Central memory CD4-positive, alpha-beta T cell (primary cell): ENCODE data around the gene TMEM120B.
"Not testable (repeated sequence)": the region's sequence is repeated elsewhere in the genome, so short reads cannot be mapped to it uniquely, and the experiment has no call there.

Source experiments
- DNase-seq: peaks from one replicate; pipeline ENCODE4 v3.0.0; 2022

Gene TMEM120B

DNA sequence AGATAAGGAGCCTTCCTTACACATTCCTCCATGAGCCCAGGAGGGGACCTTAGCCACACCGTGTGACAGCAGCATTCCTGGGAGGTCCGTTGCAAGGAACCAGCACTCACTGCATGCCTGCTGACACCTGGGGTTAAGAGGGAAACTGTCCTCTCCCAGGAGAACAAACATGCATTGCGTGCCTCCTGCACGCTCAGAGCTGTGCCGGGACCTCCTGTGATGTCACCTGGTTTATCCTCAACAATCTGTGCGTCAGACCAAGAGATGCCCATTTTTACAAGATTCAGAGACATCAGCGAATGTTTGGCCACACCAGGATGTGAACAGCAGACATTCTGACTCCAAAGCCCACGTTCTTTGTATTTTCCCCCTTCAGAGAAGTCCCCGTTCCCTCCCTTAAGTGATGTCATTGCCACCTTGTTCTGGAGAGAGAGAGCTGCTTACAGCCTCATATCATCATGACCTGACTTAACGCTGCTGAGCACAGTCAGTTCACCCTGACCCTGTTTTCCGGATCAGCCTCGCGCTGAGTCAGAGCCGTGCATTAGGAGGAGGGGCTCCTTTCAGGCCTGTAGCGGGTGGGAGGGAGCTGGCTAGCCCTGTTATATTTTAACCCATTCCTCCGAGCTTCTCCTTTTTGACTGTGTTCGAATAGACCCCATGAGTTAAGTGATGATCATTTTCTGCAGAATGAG lies 36.2 kb downstream of the TMEM120B start:
- peak; percentile 6 for DNase-seq

- DNase-seq: no peak
Observed at GRCh38 chr12:121749267-121749666, 36.7 kb downstream of the TMEM120B start.

- DNase-seq: no peak
Observed at GRCh38 chr12:121750507-121750955, 38.0 kb downstream of the TMEM120B start.

- DNase-seq: no peak
Observed at GRCh38 chr12:121751034-121751433, 38.5 kb downstream of the TMEM120B start.

- DNase-seq: no peak
Observed at GRCh38 chr12:121751749-121752351, 39.3 kb downstream of the TMEM120B start.

GRCh38 chr12:121753844-121754264 lies 41.3 kb downstream of the TMEM120B start:
- no peak for DNase-seq

- DNase-seq: no peak
Observed at GRCh38 chr12:121754836-121755235, 42.3 kb downstream of the TMEM120B start.

- no peak for DNase-seq
Observed at GRCh38 chr12:121755591-121755990, 43.0 kb downstream of the TMEM120B start.

- DNase-seq: not testable (repeated sequence)
Observed at GRCh38 chr12:121758536-121758935, 46.0 kb downstream of the TMEM120B start.

GRCh38 chr12:121762269-121762668 lies 49.7 kb downstream of the TMEM120B start:
- DNase-seq: no peak

DNA sequence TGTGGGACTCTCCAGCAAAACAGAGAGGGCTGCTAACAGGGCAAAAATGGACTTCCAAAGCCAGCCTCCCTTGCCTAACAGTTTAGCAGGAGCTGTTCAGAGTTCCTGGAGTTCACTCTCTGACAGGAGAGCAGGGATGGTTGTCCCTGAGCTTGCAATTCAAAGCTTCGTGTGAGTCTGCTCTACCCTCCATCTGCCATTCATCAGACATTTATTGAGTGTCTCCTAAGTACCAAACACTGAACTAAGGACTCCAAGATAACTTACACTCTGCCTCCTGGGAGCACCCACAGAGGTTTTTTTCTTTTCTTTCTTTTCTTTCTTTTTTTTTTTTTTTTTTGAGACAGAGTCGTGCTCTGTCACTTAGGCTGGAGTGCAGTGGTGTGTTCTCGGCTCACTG lies 52.3 kb downstream of the TMEM120B start:
- DNase-seq: no peak

GRCh38 chr12:121765573-121765972 lies 53.0 kb downstream of the TMEM120B start:
- no peak for DNase-seq

- no peak for DNase-seq
Observed at GRCh38 chr12:121766290-121767039, 53.9 kb downstream of the TMEM120B start.

DNA sequence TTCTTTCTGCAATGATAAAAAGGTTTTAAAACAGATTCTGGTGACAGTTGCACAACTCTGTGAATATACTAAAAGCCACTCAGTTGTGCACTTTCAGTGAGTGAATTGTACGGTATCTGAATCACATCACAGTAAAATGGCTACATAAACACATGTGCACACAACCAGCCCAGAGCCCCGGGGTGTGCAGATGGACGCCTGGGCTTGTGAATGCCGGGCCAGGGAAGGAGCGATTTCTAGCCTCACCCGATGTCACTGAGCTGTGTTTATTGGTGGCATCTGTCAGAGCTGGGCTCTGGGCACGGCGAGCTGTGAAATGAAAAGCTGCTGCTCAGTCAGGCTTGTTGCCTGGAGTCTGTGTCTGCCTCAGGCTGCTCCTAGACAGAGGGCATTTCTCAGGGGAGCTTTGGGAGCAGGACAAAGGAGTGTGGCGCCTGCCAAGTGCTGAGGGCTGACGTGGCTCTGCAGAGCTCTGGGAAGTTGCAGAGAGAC lies 55.0 kb downstream of the TMEM120B start:
- DNase-seq: no peak

GRCh38 chr12:121769297-121769830 lies 56.8 kb downstream of the TMEM120B start:
- no peak for DNase-seq

DNA sequence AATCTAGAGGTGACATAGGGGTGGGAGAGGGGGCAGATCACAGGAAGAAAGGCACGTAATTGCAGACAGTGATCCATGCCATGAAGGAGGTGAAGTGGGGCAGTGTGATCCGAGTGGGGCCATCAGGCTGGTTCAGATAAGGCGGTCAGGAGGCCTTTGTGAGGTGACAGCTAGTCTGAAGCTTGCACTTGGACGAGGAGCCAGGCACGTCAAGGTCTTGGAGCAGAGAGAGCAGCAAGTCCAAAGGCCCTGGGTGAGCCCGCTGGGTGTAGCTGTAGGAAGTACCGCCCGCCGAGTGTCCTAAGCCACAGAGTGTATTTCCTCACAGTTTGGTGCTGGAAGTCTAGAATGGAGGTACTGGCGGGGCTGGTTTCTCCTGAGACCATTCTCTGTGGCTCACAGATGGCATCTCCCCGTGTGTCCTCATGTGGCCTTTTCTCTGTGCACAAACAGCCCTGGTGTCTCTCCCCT lies 57.3 kb downstream of the TMEM120B start:
- DNase-seq: no peak

- no peak for DNase-seq
Observed at GRCh38 chr12:121770388-121770787, 57.8 kb downstream of the TMEM120B start.

DNA sequence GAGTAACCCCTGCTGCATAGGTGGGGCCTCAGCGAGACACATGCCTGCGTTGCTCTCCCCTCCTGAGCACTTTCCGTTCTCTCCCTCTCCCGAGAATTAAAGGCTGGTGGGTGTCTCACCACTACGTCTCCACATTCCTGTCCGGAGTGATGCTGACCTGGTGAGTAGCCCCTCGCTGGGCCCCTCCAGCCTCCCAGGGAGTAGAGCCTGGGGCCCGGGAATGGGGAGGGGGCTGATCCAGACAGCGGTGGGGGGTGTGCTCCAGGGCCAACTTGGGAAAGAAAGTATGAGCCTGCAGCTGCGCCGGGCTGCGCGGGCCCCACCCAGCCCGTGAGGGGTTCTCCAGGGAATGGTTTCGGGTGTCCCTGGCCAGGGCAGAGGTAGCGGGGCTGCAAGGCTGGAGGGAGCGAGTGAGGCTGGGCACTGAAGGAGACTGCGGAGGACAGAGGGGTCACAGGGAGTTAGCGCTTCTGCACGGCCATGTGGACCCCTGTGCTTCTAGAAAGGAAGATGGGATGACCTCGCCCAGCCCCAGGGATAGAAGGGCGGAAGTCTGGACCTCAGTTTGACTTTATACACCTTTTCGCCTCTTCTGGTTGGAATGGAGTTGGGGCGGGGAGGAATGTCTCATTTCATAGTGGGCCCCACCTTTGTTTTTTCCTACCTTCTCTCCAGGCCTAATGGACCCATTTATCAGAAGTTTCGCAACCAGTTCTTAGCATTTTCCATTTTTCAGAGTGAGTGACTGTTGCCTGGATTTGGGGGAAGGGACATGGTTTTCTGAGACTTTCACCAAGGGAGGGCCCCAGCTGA lies 58.5 kb downstream of the TMEM120B start:
- no peak for DNase-seq

DNA sequence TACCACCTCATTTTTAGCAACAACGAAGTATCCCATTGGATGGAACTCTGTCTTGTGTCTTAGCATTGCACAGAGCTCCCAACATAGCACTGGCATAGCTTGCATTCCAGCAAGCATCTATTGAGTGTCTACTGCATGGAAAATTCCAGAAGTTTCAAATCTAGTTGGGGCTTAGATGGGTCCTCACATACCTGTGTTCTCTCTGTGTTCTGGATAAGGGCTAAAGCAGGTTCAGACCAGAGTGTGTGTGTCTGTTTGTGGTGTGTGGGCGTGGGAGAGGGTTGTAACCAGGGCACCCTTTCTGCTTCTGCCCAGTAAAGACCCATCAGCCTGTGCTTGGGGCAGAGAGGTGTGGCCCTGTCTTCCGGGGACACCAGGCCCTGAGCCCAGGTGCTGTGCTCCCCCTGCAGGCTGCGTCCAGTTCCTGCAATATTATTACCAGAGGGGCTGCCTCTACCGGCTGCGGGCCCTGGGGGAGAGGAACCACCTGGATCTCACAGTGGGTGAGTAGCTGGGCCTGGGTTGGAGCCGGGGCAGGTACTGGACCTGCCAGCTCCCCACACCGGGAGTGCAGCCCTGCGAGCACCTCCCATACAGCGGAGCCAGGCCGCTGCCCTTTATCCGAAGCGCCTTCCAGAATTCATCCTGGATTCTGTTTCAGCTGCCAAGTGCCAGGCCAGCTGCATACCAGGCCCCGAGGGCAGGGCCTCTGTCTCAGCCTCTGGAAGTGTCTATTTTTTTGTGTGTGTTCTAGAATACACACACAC lies 60.6 kb downstream of the TMEM120B start:
- DNase-seq: peak; percentile 74

DNA sequence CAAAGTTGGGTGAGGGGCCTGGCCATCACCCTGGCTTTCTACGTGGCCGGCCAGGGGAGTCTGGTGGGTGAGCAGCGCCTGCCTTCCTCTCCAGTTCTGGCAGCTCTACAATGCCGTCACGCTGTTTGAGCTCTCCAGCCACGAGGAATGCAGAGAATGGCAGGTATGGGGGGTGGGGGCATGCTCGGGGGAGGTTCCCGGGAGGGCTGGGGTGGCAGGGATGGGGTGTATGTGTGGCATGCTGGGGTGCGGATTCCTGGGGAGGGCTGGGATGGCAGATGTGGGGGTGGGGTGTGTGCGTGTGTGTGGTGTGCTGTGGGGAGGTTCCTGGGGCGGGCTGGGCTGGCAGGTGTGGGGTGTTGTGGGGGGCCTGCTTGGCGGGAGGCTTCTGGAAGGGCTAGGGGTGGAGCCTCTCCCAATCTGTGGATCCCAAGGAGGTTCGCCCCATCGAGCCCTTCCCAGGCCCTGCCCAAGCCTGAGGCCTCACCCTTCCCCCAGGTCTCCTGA lies 62.5 kb downstream of the TMEM120B start:
- no peak for DNase-seq

DNA sequence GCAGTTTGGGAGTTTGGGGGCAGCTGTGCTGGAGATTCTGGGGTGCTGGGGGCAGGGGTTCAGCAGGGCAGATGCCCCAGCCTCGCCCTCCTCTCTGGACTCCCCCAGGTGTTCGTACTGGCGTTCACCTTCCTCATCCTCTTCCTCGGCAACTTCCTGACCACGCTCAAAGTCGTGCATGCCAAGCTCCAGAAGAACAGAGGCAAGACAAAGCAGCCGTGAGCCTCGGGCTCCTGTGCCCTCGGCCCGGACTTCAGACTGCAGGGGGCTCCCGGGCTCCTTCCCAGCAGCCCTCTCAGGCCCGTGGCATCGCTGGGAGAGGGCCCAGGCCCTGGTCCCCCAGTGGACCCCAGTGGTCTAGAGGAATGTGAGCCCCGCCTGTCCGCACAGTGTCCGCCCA lies 62.9 kb downstream of the TMEM120B start:
- DNase-seq: no peak
